ENCODE measurements around the gene PDZRN3. TPM values are rescaled to one million over a fixed set of nuclear protein-coding genes. Genes with fewer than 3 reads are reported as not detected.
"Not testable (repeated sequence)": the region's sequence is repeated elsewhere in the genome, so short reads cannot be mapped to it uniquely, and the experiment has no call there.

The PDZRN3 gene
- polyA plus RNA-seq, 10 donors: 59.5 to 116 (median 77.0) TPM

GRCh38 chr3:73592154-73593144 is 32.3 kb downstream of the PDZRN3 start:
- no peak for DNase-seq

- peak in 1 of 3 donors; percentile 69 for DNase-seq
Measured at GRCh38 chr3:73591286-73591800, 33.4 kb downstream of the PDZRN3 start.

GRCh38 chr3:73586628-73587027 is 38.1 kb downstream of the PDZRN3 start:
- no peak for DNase-seq

- DNase-seq: no peak
Measured at GRCh38 chr3:73586190-73586589, 38.6 kb downstream of the PDZRN3 start.

GRCh38 chr3:73584873-73585272 is 39.9 kb downstream of the PDZRN3 start:
- DNase-seq: no peak

- DNase-seq: no peak
Measured at GRCh38 chr3:73582535-73582934, 42.2 kb downstream of the PDZRN3 start.

- DNase-seq: no peak
Measured at GRCh38 chr3:73581134-73581846, 43.5 kb downstream of the PDZRN3 start.

GRCh38 chr3:73580343-73580742 is 44.4 kb downstream of the PDZRN3 start:
- DNase-seq: peak in 1 of 3 donors; percentile 93

- no peak for DNase-seq
Measured at GRCh38 chr3:73577704-73578103, 47.0 kb downstream of the PDZRN3 start.

- no peak for DNase-seq
Measured at GRCh38 chr3:73576999-73577461, 47.7 kb downstream of the PDZRN3 start.

GRCh38 chr3:73575953-73576352 is 48.8 kb downstream of the PDZRN3 start:
- DNase-seq: no peak

GRCh38 chr3:73575519-73575918 is 49.2 kb downstream of the PDZRN3 start:
- no peak for DNase-seq

- DNase-seq: no peak
Measured at GRCh38 chr3:73573204-73573603, 51.5 kb downstream of the PDZRN3 start.

GRCh38 chr3:73572368-73572767 is 52.4 kb downstream of the PDZRN3 start:
- DNase-seq: no peak

- DNase-seq: no peak
Measured at GRCh38 chr3:73571238-73571794, 53.4 kb downstream of the PDZRN3 start.

GRCh38 chr3:73569246-73569760 is 55.4 kb downstream of the PDZRN3 start:
- no peak for DNase-seq

GRCh38 chr3:73568371-73568862 is 56.3 kb downstream of the PDZRN3 start:
- no peak for DNase-seq

GRCh38 chr3:73565374-73565773 is 59.4 kb downstream of the PDZRN3 start:
- DNase-seq: not testable (repeated sequence)

GRCh38 chr3:73563896-73564582 is 60.7 kb downstream of the PDZRN3 start:
- DNase-seq: no peak

- no peak for DNase-seq
Measured at GRCh38 chr3:73561494-73561893, 63.2 kb downstream of the PDZRN3 start.

- no peak for DNase-seq
Measured at GRCh38 chr3:73559749-73560148, 65.0 kb downstream of the PDZRN3 start.
